A549 (cell line): ENCODE data around the gene KCNQ1OT1. TPM values are rescaled to one million over a fixed set of nuclear protein-coding genes. Genes with fewer than 3 reads are reported as not detected.

ENCODE experiments used
- ATAC-seq, 2 experiments: fragments of 200-7000 bp in 1 of 2; fragments of >200 bp in 1 of 2; cut with Nextera tagmentation in 1 of 2; cut with Tn5 transposase in 1 of 2; 3 replicates each; pipeline versions ENCODE4 v1.8.0 to v1.9.1; 2018 to 2020; ENCODE audit warnings: mild to moderate bottlenecking in 1 of 2, moderate library complexity in 1 of 2
- CTCF ChIA-PET: fragments of 300-600 bp; sonication (Branson Sonifier 250); formaldehyde crosslinking; extraction: SDS; loops from one replicate; lab custom pipeline; 2021; ENCODE audit warnings: antibody characterized with exemption, inconsistent platforms; lab: Yijun Ruan, JAX
- POLR2A ChIA-PET: fragments of 350-600 bp; formaldehyde crosslinking; extraction: SDS; loops from one replicate; lab custom pipeline; 2021; ENCODE audit warnings: antibody characterized with exemption, inconsistent platforms; lab: Yijun Ruan, JAX
- DNase-seq, 2 experiments: peaks; one replicate each; pipeline versions ENCODE4 v3.0.0 to v3.0.0-alpha.2; 2011 to 2016; ENCODE audit warnings: low read depth in 1 of 2, low spot score in 1 of 2
- FAIRE-seq: peaks from 2 replicates; lab custom pipeline; 2011; peaks lifted over from hg19 to GRCh38; lab: Jason Lieb, UNC
- H3K27ac ChIP-seq, 2 experiments: fragments of >200 bp; sonication (Bioruptor Twin); formaldehyde crosslinking; 3 replicates each; pipeline ENCODE4 v1.5.1; 2016 to 2017
- H3K4me1 ChIP-seq: fragments of >200 bp; sonication (Bioruptor Twin); formaldehyde crosslinking; 3 replicates; pipeline ENCODE4 v1.6.1; 2016
- H3K4me2 ChIP-seq: fragments of >200 bp; sonication (Bioruptor Twin); formaldehyde crosslinking; 3 replicates; pipeline ENCODE4 v1.6.1; 2016
- H3K4me3 ChIP-seq: fragments of >200 bp; sonication (Bioruptor Twin); formaldehyde crosslinking; 3 replicates; pipeline ENCODE4 v1.5.1; 2016
- H3K9me3 ChIP-seq: fragments of >200 bp; sonication (Bioruptor Twin); formaldehyde crosslinking; 3 replicates; pipeline ENCODE4 v1.6.1; 2016
- ATOH8 ChIP-seq: fragments of 250-450 bp; sonication (Bioruptor Pico); IDR thresholded peaks from 2 replicates; pipeline ENCODE4 v1.5.0; 2020; ENCODE audit warnings: low read depth, mild to moderate bottlenecking, moderate library complexity
- CBX2 ChIP-seq: fragments of 200-600 bp; sonication (generic); IDR thresholded peaks from 2 replicates; pipeline ENCODE4 v1.6.1; 2016; ENCODE audit warnings: low read depth, mild to moderate bottlenecking, borderline replicate concordance
- CHD2 ChIP-seq: fragments of 150-350 bp; IDR thresholded peaks from 2 replicates; pipeline ENCODE4 v1.6.1; 2014; ENCODE audit warnings: low read length; ENCODE audit not compliant: partially characterized antibody
- CHD4 ChIP-seq: fragments of 200-600 bp; sonication (generic); IDR thresholded peaks from 2 replicates; pipeline ENCODE4 v1.6.1; 2016; ENCODE audit warnings: antibody characterized with exemption, mild to moderate bottlenecking, borderline replicate concordance
- CTCF ChIP-seq: fragments of >200 bp; sonication (Bioruptor Twin); formaldehyde crosslinking; IDR thresholded peaks from 3 replicates; pipeline ENCODE4 v1.5.1; 2016
- E2F6 ChIP-seq: IDR thresholded peaks from 2 replicates; pipeline ENCODE4 v1.6.1; 2012; ENCODE audit warnings: low read depth, borderline replicate concordance
- EHMT2 ChIP-seq: fragments of 200-600 bp; sonication (generic); IDR thresholded peaks from 2 replicates; pipeline ENCODE4 v1.6.1; 2016; ENCODE audit warnings: antibody characterized with exemption, low read depth, mild to moderate bottlenecking, moderate library complexity
- ELK1 ChIP-seq: fragments of 150-350 bp; IDR thresholded peaks from 2 replicates; pipeline ENCODE4 v1.6.1; 2014; ENCODE audit warnings: low read depth, mild to moderate bottlenecking, low read length
- FOSB ChIP-seq: fragments of 250-450 bp; sonication (Bioruptor Pico); IDR thresholded peaks from 2 replicates; pipeline ENCODE4 v1.5.0; 2020; ENCODE audit warnings: mild to moderate bottlenecking, moderate library complexity
- FOSL2 ChIP-seq, 2 experiments: fragments of 450-650 bp in 1 of 2; fragments of >200 bp in 1 of 2; sonication (Bioruptor Twin) in 1 of 2; formaldehyde crosslinking; IDR thresholded peaks; 2 replicates each; pipeline versions ENCODE4 v1.5.0 to v1.6.1; 2016 to 2020; ENCODE audit warnings: mild to moderate bottlenecking in 1 of 2, moderate library complexity in 1 of 2
- JUNB ChIP-seq: fragments of >200 bp; sonication (Bioruptor Twin); formaldehyde crosslinking; IDR thresholded peaks from 2 replicates; pipeline ENCODE4 v1.6.1; 2016
- KDM1A ChIP-seq: fragments of 200-600 bp; sonication (generic); IDR thresholded peaks from 2 replicates; pipeline ENCODE4 v1.6.1; 2016; ENCODE audit warnings: low read depth, mild to moderate bottlenecking
- MYC ChIP-seq: IDR thresholded peaks from 2 replicates; pipeline ENCODE4 v1.6.1; 2012; ENCODE audit warnings: mild to moderate bottlenecking, inconsistent platforms, low read length, improper control_type of control experiment, borderline replicate concordance
- NPAS2 ChIP-seq: fragments of 250-450 bp; sonication (Bioruptor Pico); IDR thresholded peaks from 2 replicates; pipeline ENCODE4 v1.8.0; 2022; ENCODE audit warnings: mild to moderate bottlenecking, moderate library complexity, borderline replicate concordance
- PBX3 ChIP-seq: IDR thresholded peaks from 2 replicates; pipeline ENCODE4 v1.6.1; 2012
- RNF2 ChIP-seq: fragments of 200-600 bp; sonication (generic); IDR thresholded peaks from 2 replicates; pipeline ENCODE4 v1.6.1; 2016; ENCODE audit warnings: low read depth, mild to moderate bottlenecking, antibody characterized with exemption, moderate library complexity, borderline replicate concordance
- SMC3 ChIP-seq: fragments of >200 bp; sonication (Bioruptor Twin); formaldehyde crosslinking; IDR thresholded peaks from 3 replicates; pipeline ENCODE4 v1.6.1; 2018; ENCODE audit warnings: inconsistent platforms
- ZFP36 ChIP-seq: fragments of 450-650 bp; IDR thresholded peaks from 2 replicates; pipeline ENCODE4 v1.6.1; 2014; ENCODE audit warnings: borderline replicate concordance; ENCODE audit not compliant: partially characterized antibody
- WGBS: methylation state at CpG from one replicate; pipeline ENCODE4 v1.1.6; 2017; ENCODE audit errors: missing lambda C conversion rate; 5-methylcytosine and 5-hydroxymethylcytosine counted together
- polyA plus RNA-seq, 4 experiments: library from polyadenylated mRNA; depleted of rRNA in 3 of 4; stranded (reverse); fragments of >200 nt; fragmentation: RNase III in 1 of 4; extraction: RNeasy Plus Mini Kit Qiagen cat#74134 plus additional on column Dnase treatment in 1 of 4; gene quantifications; 2 replicates in 3 of 4; 3 replicates in 1 of 4; pipeline ENCODE4 v1.2.3, GENCODE V29; 2011 to 2017

KCNQ1OT1 gene
- polyA plus RNA-seq, 2 of the 4 experiments (the other 2 are of a cell fraction): 0.03 to 0.13 TPM

GRCh38 chr11:2738551-2739431, 39.0 kb upstream of the KCNQ1OT1 start:
- TF ChIP-seq PBX3 (no peak), FOSL2 (IDR thresholded peaks at IDR 0.05) (no peak), FOSL2 (CRISPR knock-in tag; IDR thresholded peaks at IDR 0.05) (no peak), CBX2 (no peak), CTCF (no peak), MYC (no peak), ATOH8 (CRISPR knock-in tag) (no peak), JUNB (no peak), KDM1A (no peak), RNF2 (no peak), ELK1 (no peak), E2F6 (no peak), CHD2 (no peak)
- no peak for FAIRE-seq

GRCh38 chr11:2737866-2738265, 38.1 kb upstream of the KCNQ1OT1 start:
- Histone ChIP-seq H3K4me2 (no peak overlapping the region), H3K27ac (no peak overlapping the region; a peak in 1 of 6 replicates), H3K4me1 (peaks cover 15% of the 10 kb centered on the region), H3K4me3 (no peak overlapping the region), H3K9me3 (no peaks in the 10 kb centered on the region)
- ChIA-PET POLR2A (no interaction called here), CTCF (interaction anchor here (1.0 kb wide), 1 partner anchor 11 kb away, joined by 3 read pairs; no protein-coding TSS in a partner anchor)
- TF ChIP-seq EHMT2: no peak
- TF ChIP-seq FOSB (CRISPR knock-in tag): no peak
- TF ChIP-seq ZFP36: no peak
- no peak for TF ChIP-seq CHD4
- no peak for TF ChIP-seq FOSL2 (IDR thresholded peaks at IDR 0.05)
- TF ChIP-seq FOSL2 (CRISPR knock-in tag; IDR thresholded peaks at IDR 0.05): no peak
- no peak for TF ChIP-seq SMC3
- no peak for TF ChIP-seq NPAS2 (CRISPR knock-in tag)
- no peak for FAIRE-seq
- no peak for ATAC-seq
- DNase-seq: no peak
- 67% methylated on average over 3 of the region's 5 CpGs for WGBS

More at GRCh38 chr11:2738551-2739431, 39.0 kb upstream of the KCNQ1OT1 start:
- DNase-seq: no peak
- H3K27ac ChIP-seq: no peak overlapping the region
- peaks cover 15% of the 10 kb centered on the region for H3K4me1 ChIP-seq
- no peak for ATAC-seq
- no peaks in the 10 kb centered on the region for H3K9me3 ChIP-seq
- ChIA-PET POLR2A (no interaction called here), CTCF (no interaction called here)
- WGBS: 87% methylated on average over 11 of the region's 14 CpGs
- H3K4me2 ChIP-seq: no peak overlapping the region
- H3K4me3 ChIP-seq: no peak overlapping the region
